ENCODE results near the gene ARID1B.

ARID1B gene

GRCh38 chr6:156887623-156888269 is 110.6 kb downstream of the ARID1B start:
- Histone ChIP-seq H3K27ac (no peak overlapping the region), H3K27me3 (replicated peaks) (no peaks in the 10 kb centered on the region), H3K36me3 (replicated peaks) (no peaks in the 10 kb centered on the region), H3K4me3 (ENCODE audit: low read depth, low read length) (no peak overlapping the region)
- no peak for DNase-seq
- TF ChIP-seq CTCF (IDR thresholded peaks at IDR 0.05; ENCODE audit: low read depth, low read length, missing control alignments), result no peak
- in situ Hi-C loops (cut with HindIII; ENCODE audit: low pct_ligation_motif_present, low sequenced_read_pairs), result no loop called here

- in situ Hi-C loops (cut with HindIII; ENCODE audit: low pct_ligation_motif_present, low sequenced_read_pairs), result no loop called here
- Histone ChIP-seq H3K4me3 (ENCODE audit: low read depth, low read length) (no peak overlapping the region), H3K36me3 (replicated peaks) (no peaks in the 10 kb centered on the region), H3K27me3 (replicated peaks) (no peaks in the 10 kb centered on the region), H3K27ac (no peak overlapping the region)
- no peak for DNase-seq
- no peak for TF ChIP-seq CTCF (IDR thresholded peaks at IDR 0.05; ENCODE audit: low read depth, low read length, missing control alignments)
These were observed 112.3 kb downstream of the ARID1B start for GRCh38 chr6:156889469-156889868.

GRCh38 chr6:156889986-156890385 is 112.8 kb downstream of the ARID1B start:
- in situ Hi-C loops (cut with HindIII; ENCODE audit: low pct_ligation_motif_present, low sequenced_read_pairs), result no loop called here
- DNase-seq, result no peak
- TF ChIP-seq CTCF (IDR thresholded peaks at IDR 0.05; ENCODE audit: low read depth, low read length, missing control alignments), result no peak

GRCh38 chr6:156890627-156891314 is 113.6 kb downstream of the ARID1B start:
- H3K27ac ChIP-seq, result no peak overlapping the region
- H3K27me3 ChIP-seq (replicated peaks), result no peaks in the 10 kb centered on the region
- TF ChIP-seq CTCF (IDR thresholded peaks at IDR 0.05; ENCODE audit: low read depth, low read length, missing control alignments), result no peak
- no peak for DNase-seq
- H3K36me3 ChIP-seq (replicated peaks), result no peaks in the 10 kb centered on the region
- no peak overlapping the region for H3K4me3 ChIP-seq (ENCODE audit: low read depth, low read length)
- in situ Hi-C loops (cut with HindIII; ENCODE audit: low pct_ligation_motif_present, low sequenced_read_pairs), result no loop called here

More at GRCh38 chr6:156889986-156890385, 112.8 kb downstream of the ARID1B start:
- H3K36me3 ChIP-seq (replicated peaks), result no peaks in the 10 kb centered on the region
- H3K4me3 ChIP-seq (ENCODE audit: low read depth, low read length), result no peak overlapping the region
- H3K27ac ChIP-seq, result no peak overlapping the region
- H3K27me3 ChIP-seq (replicated peaks), result no peaks in the 10 kb centered on the region

- in situ Hi-C loops (cut with HindIII; ENCODE audit: low pct_ligation_motif_present, low sequenced_read_pairs), result no loop called here
- H3K27ac ChIP-seq, result no peak overlapping the region
These were observed 120.8 kb downstream of the ARID1B start for GRCh38 chr6:156897907-156898531.

More at GRCh38 chr6:156897907-156898531, 120.8 kb downstream of the ARID1B start:
- no peak for DNase-seq
- no peak for TF ChIP-seq CTCF (IDR thresholded peaks at IDR 0.05; ENCODE audit: low read depth, low read length, missing control alignments)
- H3K4me3 ChIP-seq (ENCODE audit: low read depth, low read length), result no peak overlapping the region
- H3K27me3 ChIP-seq (replicated peaks), result no peaks in the 10 kb centered on the region
- H3K36me3 ChIP-seq (replicated peaks), result no peaks in the 10 kb centered on the region
